ENCODE results near the gene RPRM.
"Not testable (repeated sequence)": the region's sequence is repeated elsewhere in the genome, so short reads cannot be mapped to it uniquely, and the experiment has no call there.

RPRM gene

GRCh38 chr2:153478289-153479261 is at the start of gene RPRM:
Gene RPRM, minus strand, starts transcription at chr2:153478762. Its CDS starts 197 bp downstream, at chr2:153478565.
- H3K4me1 Mint-ChIP-seq: peaks cover 19% of the 10 kb centered on the region
- H3K4me3 Mint-ChIP-seq: peak within 1 kb of the TSS; percentile 52
- H3K36me3 Mint-ChIP-seq (ENCODE audit: low read depth): peaks cover 2% of the 10 kb centered on the region
- no peaks in the 10 kb centered on the region for H3K9me3 Mint-ChIP-seq
- DNase-seq (peak; percentile 65), ATAC-seq (peak; percentile 75)
- peaks cover 61% of the 10 kb centered on the region for H3K27me3 Mint-ChIP-seq
- peak within 1 kb of the TSS; percentile 27 for H3K27ac Mint-ChIP-seq

- no peak overlapping the region for H3K27ac Mint-ChIP-seq
- H3K27me3 Mint-ChIP-seq: peaks cover 5% of the 10 kb centered on the region
- no peaks in the 10 kb centered on the region for H3K4me1 Mint-ChIP-seq
- no peak overlapping the region for H3K4me3 Mint-ChIP-seq
- H3K36me3 Mint-ChIP-seq (ENCODE audit: low read depth): no peaks in the 10 kb centered on the region
- ATAC-seq (no peak), DNase-seq (peak; percentile 60)
- no peaks in the 10 kb centered on the region for H3K9me3 Mint-ChIP-seq
Observed at GRCh38 chr2:153519257-153519875, 40.8 kb upstream of the RPRM start.

- Mint-ChIP-seq H3K27me3 (peaks cover 5% of the 10 kb centered on the region), H3K4me3 (no peak overlapping the region), H3K9me3 (peaks cover 5% of the 10 kb centered on the region), H3K27ac (no peak overlapping the region), H3K36me3 (ENCODE audit: low read depth) (peaks cover 2% of the 10 kb centered on the region), H3K4me1 (no peaks in the 10 kb centered on the region)
- ATAC-seq (no peak), DNase-seq (no peak)
Observed at GRCh38 chr2:153512331-153512730, 33.8 kb upstream of the RPRM start.

- no peak for DNase-seq
- no peak for ATAC-seq
- no peak overlapping the region for H3K4me3 Mint-ChIP-seq
- no peaks in the 10 kb centered on the region for H3K4me1 Mint-ChIP-seq
- peaks cover 5% of the 10 kb centered on the region for H3K9me3 Mint-ChIP-seq
- peaks cover 3% of the 10 kb centered on the region for H3K27me3 Mint-ChIP-seq
- no peak overlapping the region for H3K27ac Mint-ChIP-seq
- peaks cover 2% of the 10 kb centered on the region for H3K36me3 Mint-ChIP-seq (ENCODE audit: low read depth)
Observed at GRCh38 chr2:153510996-153511395, 32.4 kb upstream of the RPRM start.

GRCh38 chr2:153509133-153509532 is 30.6 kb upstream of the RPRM start:
- no peak overlapping the region for H3K4me3 Mint-ChIP-seq
- no peak overlapping the region for H3K27ac Mint-ChIP-seq
- ATAC-seq (no peak), DNase-seq (no peak)
- peaks cover 2% of the 10 kb centered on the region for H3K36me3 Mint-ChIP-seq (ENCODE audit: low read depth)
- H3K4me1 Mint-ChIP-seq: no peaks in the 10 kb centered on the region
- peaks cover 5% of the 10 kb centered on the region for H3K9me3 Mint-ChIP-seq
- H3K27me3 Mint-ChIP-seq: peaks cover 2% of the 10 kb centered on the region

- not testable (repeated sequence) for H3K27ac Mint-ChIP-seq; DNase-seq; H3K9me3 Mint-ChIP-seq; H3K4me3 Mint-ChIP-seq; H3K4me1 Mint-ChIP-seq; H3K27me3 Mint-ChIP-seq; ATAC-seq; H3K36me3 Mint-ChIP-seq (ENCODE audit: low read depth)
Observed at GRCh38 chr2:153506499-153506898, 27.9 kb upstream of the RPRM start.

- H3K27ac Mint-ChIP-seq: no peak overlapping the region
- ATAC-seq (no peak), DNase-seq (no peak)
- H3K27me3 Mint-ChIP-seq: no peaks in the 10 kb centered on the region
- H3K36me3 Mint-ChIP-seq (ENCODE audit: low read depth): no peaks in the 10 kb centered on the region
- H3K4me1 Mint-ChIP-seq: no peaks in the 10 kb centered on the region
- H3K9me3 Mint-ChIP-seq: no peaks in the 10 kb centered on the region
- H3K4me3 Mint-ChIP-seq: no peak overlapping the region
Observed at GRCh38 chr2:153499439-153499838, 20.9 kb upstream of the RPRM start.

GRCh38 chr2:153497938-153498629 is 19.5 kb upstream of the RPRM start:
- H3K27me3 Mint-ChIP-seq: no peaks in the 10 kb centered on the region
- DNase-seq (no peak), ATAC-seq (peak; percentile 36)
- H3K36me3 Mint-ChIP-seq (ENCODE audit: low read depth): no peaks in the 10 kb centered on the region
- no peak overlapping the region for H3K4me3 Mint-ChIP-seq
- H3K4me1 Mint-ChIP-seq: no peaks in the 10 kb centered on the region
- no peak overlapping the region for H3K27ac Mint-ChIP-seq
- H3K9me3 Mint-ChIP-seq: no peaks in the 10 kb centered on the region

GRCh38 chr2:153495725-153496124 is 17.2 kb upstream of the RPRM start:
- no peak for ATAC-seq
- Mint-ChIP-seq H3K4me3 (no peak overlapping the region), H3K27ac (no peak overlapping the region), H3K9me3 (no peaks in the 10 kb centered on the region), H3K4me1 (no peaks in the 10 kb centered on the region), H3K36me3 (ENCODE audit: low read depth) (no peaks in the 10 kb centered on the region), H3K27me3 (peaks cover 2% of the 10 kb centered on the region)
- DNase-seq: no peak

GRCh38 chr2:153488072-153488471 is 9.5 kb upstream of the RPRM start:
- H3K27me3 Mint-ChIP-seq: peaks cover 9% of the 10 kb centered on the region
- H3K4me1 Mint-ChIP-seq: no peaks in the 10 kb centered on the region
- ATAC-seq (no peak), DNase-seq (no peak)
- no peaks in the 10 kb centered on the region for H3K9me3 Mint-ChIP-seq
- no peaks in the 10 kb centered on the region for H3K36me3 Mint-ChIP-seq (ENCODE audit: low read depth)
- no peak overlapping the region for H3K4me3 Mint-ChIP-seq
- H3K27ac Mint-ChIP-seq: no peak overlapping the region

- Mint-ChIP-seq H3K27ac (no peak overlapping the region), H3K4me1 (no peaks in the 10 kb centered on the region), H3K27me3 (peaks cover 10% of the 10 kb centered on the region), H3K4me3 (no peak overlapping the region), H3K36me3 (ENCODE audit: low read depth) (no peaks in the 10 kb centered on the region), H3K9me3 (no peaks in the 10 kb centered on the region)
- ATAC-seq (no peak), DNase-seq (no peak)
Observed at GRCh38 chr2:153487448-153487847, 8.9 kb upstream of the RPRM start.

GRCh38 chr2:153479573-153479972 is 1.0 kb upstream of the RPRM start:
- no peak for ATAC-seq
- no peak overlapping the region for H3K4me3 Mint-ChIP-seq
- no peaks in the 10 kb centered on the region for H3K9me3 Mint-ChIP-seq
- no peak overlapping the region for H3K27ac Mint-ChIP-seq
- peaks cover 61% of the 10 kb centered on the region for H3K27me3 Mint-ChIP-seq
- H3K36me3 Mint-ChIP-seq (ENCODE audit: low read depth): peaks cover 2% of the 10 kb centered on the region
- H3K4me1 Mint-ChIP-seq: peaks cover 19% of the 10 kb centered on the region
- DNase-seq: no peak

GRCh38 chr2:153477636-153478288 is 800 bp downstream of the RPRM start:
- Mint-ChIP-seq H3K27ac (peak overlapping the region; percentile 27), H3K9me3 (no peaks in the 10 kb centered on the region), H3K27me3 (peaks cover 61% of the 10 kb centered on the region), H3K4me3 (peak overlapping the region; percentile 52), H3K36me3 (ENCODE audit: low read depth) (peaks cover 2% of the 10 kb centered on the region), H3K4me1 (peaks cover 19% of the 10 kb centered on the region)
- no peak for DNase-seq
- ATAC-seq: no peak

Data from activated naive CD8-positive, alpha-beta T cell treated with anti-CD3 and anti-CD28 coated beads, Interleukin-2, amount 50 U/mL, for 24 hours (primary cell).